GM21576 (cell line): Measurements from ENCODE around the gene ZSCAN25.
"Not testable (repeated sequence)": the region's sequence is repeated elsewhere in the genome, so short reads cannot be mapped to it uniquely, and the experiment has no call there.

ENCODE experiments used
- ATAC-seq: cut with Tn5 transposase; IDR thresholded peaks from one replicate; pipeline ENCODE4 v1.9.1; 2021; ENCODE audit warnings: mild to moderate bottlenecking, moderate library complexity; ENCODE audit not compliant: unreplicated experiment

Gene ZSCAN25

GRCh38 chr7:99616359-99617191, at the start of gene ZSCAN25:
ZSCAN25 (plus strand) TSS chr7:99616946; CDS start chr7:99619607, 2,661 bp downstream.
- peak; percentile 93 for ATAC-seq

GRCh38 chr7:99568770-99569169, 48.0 kb upstream of the ZSCAN25 start:
- ATAC-seq: not testable (repeated sequence)

- no peak for ATAC-seq
These were observed 45.0 kb upstream of the ZSCAN25 start for GRCh38 chr7:99571768-99572167.

GRCh38 chr7:99573257-99573656, 43.5 kb upstream of the ZSCAN25 start:
- no peak for ATAC-seq

- ATAC-seq: no peak
These were observed 40.5 kb upstream of the ZSCAN25 start for GRCh38 chr7:99576251-99576650.

- no peak for ATAC-seq
These were observed 37.3 kb upstream of the ZSCAN25 start for GRCh38 chr7:99579281-99579955.

- ATAC-seq: no peak
These were observed 36.6 kb upstream of the ZSCAN25 start for GRCh38 chr7:99579956-99580777.

- ATAC-seq: not testable (repeated sequence)
These were observed 35.9 kb upstream of the ZSCAN25 start for GRCh38 chr7:99580778-99581332.

- no peak for ATAC-seq
These were observed 27.9 kb upstream of the ZSCAN25 start for GRCh38 chr7:99588868-99589267.

- no peak for ATAC-seq
These were observed 21.6 kb upstream of the ZSCAN25 start for GRCh38 chr7:99594948-99595745.

- ATAC-seq: no peak
These were observed 20.3 kb upstream of the ZSCAN25 start for GRCh38 chr7:99596408-99596955.

- no peak for ATAC-seq
These were observed 18.8 kb upstream of the ZSCAN25 start, which contains the start of gene TMEM225B for GRCh38 chr7:99597762-99598501. TMEM225B (plus strand) TSS chr7:99598267; CDS start chr7:99604389, 6,122 bp downstream.

- no peak for ATAC-seq
These were observed 16.9 kb upstream of the ZSCAN25 start for GRCh38 chr7:99599836-99600235.

GRCh38 chr7:99601656-99602310, 15.0 kb upstream of the ZSCAN25 start:
- no peak for ATAC-seq

GRCh38 chr7:99605527-99605926, 11.2 kb upstream of the ZSCAN25 start:
- no peak for ATAC-seq

- ATAC-seq: no peak
These were observed 10.2 kb upstream of the ZSCAN25 start for GRCh38 chr7:99606531-99606930.

- ATAC-seq: no peak
These were observed 9.2 kb upstream of the ZSCAN25 start for GRCh38 chr7:99607548-99607947.

GRCh38 chr7:99614495-99614894, 2.3 kb upstream of the ZSCAN25 start:
- ATAC-seq: no peak

- ATAC-seq: no peak
These were observed 772 bp upstream of the ZSCAN25 start for GRCh38 chr7:99615989-99616358.
